Esophagus squamous epithelium (tissue), 4 donors: ENCODE results near the gene VPS26B.

Source experiments
- CTCF ChIP-seq, 6 experiments: fragments of 450-650 bp in 4 of 6; fragments of 200-600 bp in 2 of 6; sonication (generic) in 2 of 6; IDR thresholded peaks; one replicate each; pipeline ENCODE4 v1.5.1; 2016 to 2019; ENCODE audit warnings: antibody characterized with exemption in 6 of 6, mild to moderate bottlenecking in 4 of 6, moderate library complexity in 4 of 6
- POLR2A ChIP-seq, 4 donors: fragments of 450-650 bp; IDR thresholded peaks; one replicate each; pipeline ENCODE4 v1.6.1; 2017; ENCODE audit warnings: antibody characterized with exemption in 4 of 4, mild to moderate bottlenecking in 4 of 4, moderate library complexity in 3 of 4

- TF ChIP-seq CTCF (IDR thresholded peaks at IDR 0.05) (no peak), POLR2A (IDR thresholded peaks at IDR 0.05) (no peak)
These were observed 21.8 kb upstream of the VPS26B start for GRCh38 chr11:134202661-134203060.
